Measurements from ENCODE around the gene TTLL13.
"Not testable (repeated sequence)": the region's sequence is repeated elsewhere in the genome, so short reads cannot be mapped to it uniquely, and the experiment has no call there.

TTLL13 gene

GRCh38 chr15:90234096-90234988 is 15.0 kb upstream of the TTLL13 start, which contains the start of gene GDPGP1:
TSS of gene GDPGP1 (plus strand) at chr15:90234209. CDS start at chr15:90240909, 6,700 bp downstream.
- no peak for DNase-seq

- no peak for DNase-seq
Measured at GRCh38 chr15:90239371-90239770, 10.0 kb upstream of the TTLL13 start.

GRCh38 chr15:90240856-90241255 is 8.5 kb upstream of the TTLL13 start:
- no peak for DNase-seq

GRCh38 chr15:90241343-90242192 is 7.8 kb upstream of the TTLL13 start:
- no peak for DNase-seq

- no peak for DNase-seq
Measured at GRCh38 chr15:90243943-90244639, 5.3 kb upstream of the TTLL13 start.

- no peak for DNase-seq
Measured at GRCh38 chr15:90248789-90249202, 560 bp upstream of the TTLL13 start.

- DNase-seq: no peak
Measured at GRCh38 chr15:90257776-90258175, 8.4 kb downstream of the TTLL13 start.

- DNase-seq: no peak
Measured at GRCh38 chr15:90259524-90259923, 10.2 kb downstream of the TTLL13 start.

GRCh38 chr15:90260731-90261130 is 11.4 kb downstream of the TTLL13 start:
- DNase-seq: not testable (repeated sequence)

- no peak for DNase-seq
Measured at GRCh38 chr15:90261811-90262210, 12.5 kb downstream of the TTLL13 start.

- no peak for DNase-seq
Measured at GRCh38 chr15:90262426-90262825, 13.1 kb downstream of the TTLL13 start.

- DNase-seq: no peak
Measured at GRCh38 chr15:90264671-90265070, 15.3 kb downstream of the TTLL13 start.

- DNase-seq: peak; percentile 96
Measured at GRCh38 chr15:90265271-90266060, 16.1 kb downstream of the TTLL13 start, which contains the start of gene NGRN. TSS of gene NGRN (plus strand) at chr15:90265672. CDS start at chr15:90265713, 41 bp downstream.

- no peak for DNase-seq
Measured at GRCh38 chr15:90266061-90266431, 16.7 kb downstream of the TTLL13 start.

- DNase-seq: no peak
Measured at GRCh38 chr15:90266485-90266884, 17.1 kb downstream of the TTLL13 start.

- no peak for DNase-seq
Measured at GRCh38 chr15:90268415-90268814, 19.1 kb downstream of the TTLL13 start.

GRCh38 chr15:90270502-90271150 is 21.3 kb downstream of the TTLL13 start:
- no peak for DNase-seq

- DNase-seq: no peak
Measured at GRCh38 chr15:90271459-90272166, 22.3 kb downstream of the TTLL13 start.

- DNase-seq: not testable (repeated sequence)
Measured at GRCh38 chr15:90278467-90278866, 29.1 kb downstream of the TTLL13 start.

GRCh38 chr15:90280743-90281142 is 31.4 kb downstream of the TTLL13 start:
- not testable (repeated sequence) for DNase-seq

GRCh38 chr15:90281637-90282036 is 32.3 kb downstream of the TTLL13 start:
- DNase-seq: not testable (repeated sequence)
